CD4-positive, alpha-beta T cell treated with Interleukin-21 for 1 hour (primary cell): ENCODE measurements around the gene KRT79.
"Not testable (repeated sequence)": the region's sequence is repeated elsewhere in the genome, so short reads cannot be mapped to it uniquely, and the experiment has no call there.

Experiments used
- DNase-seq: peaks from one replicate; pipeline ENCODE4 v3.0.0-alpha.2; 2020

The KRT79 gene

GRCh38 chr12:52860102-52860823, 26.2 kb upstream of the KRT79 start:
- no peak for DNase-seq

GRCh38 chr12:52857500-52857899, 23.4 kb upstream of the KRT79 start:
- DNase-seq: no peak

- DNase-seq: no peak
Measured at GRCh38 chr12:52856787-52857186, 22.7 kb upstream of the KRT79 start.

GRCh38 chr12:52856077-52856476, 22.0 kb upstream of the KRT79 start:
- DNase-seq: not testable (repeated sequence)

- no peak for DNase-seq
Measured at GRCh38 chr12:52851787-52852186, 17.7 kb upstream of the KRT79 start.

- no peak for DNase-seq
Measured at GRCh38 chr12:52850681-52851080, 16.6 kb upstream of the KRT79 start.

- no peak for DNase-seq
Measured at GRCh38 chr12:52849511-52849910, 15.4 kb upstream of the KRT79 start.

GRCh38 chr12:52848661-52849255, 14.6 kb upstream of the KRT79 start, which contains the start of gene KRT78:
TSS of gene KRT78 (minus strand) at chr12:52848994. CDS start at chr12:52848930, 64 bp downstream.
- no peak for DNase-seq

GRCh38 chr12:52847335-52848102, 13.4 kb upstream of the KRT79 start:
- DNase-seq: no peak

- DNase-seq: no peak
Measured at GRCh38 chr12:52846356-52846970, 12.4 kb upstream of the KRT79 start.

- no peak for DNase-seq
Measured at GRCh38 chr12:52845946-52846345, 11.8 kb upstream of the KRT79 start.

- no peak for DNase-seq
Measured at GRCh38 chr12:52844386-52844785, 10.3 kb upstream of the KRT79 start.

GRCh38 chr12:52839436-52840105, 5.5 kb upstream of the KRT79 start:
- no peak for DNase-seq

GRCh38 chr12:52838609-52839435, 4.7 kb upstream of the KRT79 start:
- no peak for DNase-seq

GRCh38 chr12:52837781-52838608, 3.9 kb upstream of the KRT79 start:
- DNase-seq: no peak

GRCh38 chr12:52837413-52837741, 3.3 kb upstream of the KRT79 start:
- DNase-seq: no peak

GRCh38 chr12:52836491-52837412, 2.6 kb upstream of the KRT79 start:
- no peak for DNase-seq

- peak; percentile 17 for DNase-seq
Measured at GRCh38 chr12:52836042-52836466, 1.9 kb upstream of the KRT79 start.

GRCh38 chr12:52835271-52836041, 1.3 kb upstream of the KRT79 start:
- DNase-seq: no peak
